GM13976 (cell line): Measurements from ENCODE around the gene BTG4.

Source experiments
- DNase-seq: peaks from one replicate; pipeline ENCODE4 v3.0.0; 2012; ENCODE audit warnings: low spot score
- CTCF ChIP-seq: IDR thresholded peaks from 2 replicates; pipeline ENCODE4 v1.5.1; 2012; ENCODE audit warnings: borderline replicate concordance, mild to moderate bottlenecking; ENCODE audit not compliant: insufficient read depth; ENCODE audit errors: extremely low read depth, missing control alignments, control extremely low read depth
- in situ Hi-C: fragments of 300-500 bp; cut with MboI; formaldehyde crosslinking; loops from one replicate; pipeline ENCODE4 v1.12.0; 2022; ENCODE audit warnings: low sequenced_read_pairs, mixed read lengths, inconsistent platforms; ENCODE audit not compliant: unreplicated experiment

The BTG4 gene

GRCh38 chr11:111521135-111521534 is 8.9 kb upstream of the BTG4 start:
- no peak for DNase-seq
- in situ Hi-C loops, result no loop called here
- TF ChIP-seq CTCF, result no peak

- no peak for TF ChIP-seq CTCF
- in situ Hi-C loops, result no loop called here
- DNase-seq, result no peak
Measured at GRCh38 chr11:111520560-111520959, 8.4 kb upstream of the BTG4 start.

DNA sequence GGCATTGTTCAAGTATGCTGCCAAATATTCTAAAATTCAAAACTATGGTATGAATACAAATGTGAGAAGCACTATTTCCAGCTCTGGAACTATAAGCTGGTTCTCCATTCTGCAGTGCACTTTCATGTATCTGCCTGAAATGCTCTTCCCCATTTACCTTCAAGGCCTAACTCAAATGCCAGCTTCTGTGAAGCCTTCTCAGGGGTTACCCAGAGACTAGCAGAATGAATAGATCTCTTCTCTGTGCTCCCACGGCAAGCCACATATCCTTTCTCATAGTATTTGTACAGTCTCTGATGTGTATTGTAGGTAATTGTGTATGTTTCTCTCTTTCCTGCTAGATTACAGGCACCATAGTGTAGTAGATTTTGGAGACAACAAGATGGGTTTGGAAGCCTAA is 6.5 kb upstream of the BTG4 start:
- no peak for DNase-seq
- no peak for TF ChIP-seq CTCF
- in situ Hi-C loops, result no loop called here

DNA sequence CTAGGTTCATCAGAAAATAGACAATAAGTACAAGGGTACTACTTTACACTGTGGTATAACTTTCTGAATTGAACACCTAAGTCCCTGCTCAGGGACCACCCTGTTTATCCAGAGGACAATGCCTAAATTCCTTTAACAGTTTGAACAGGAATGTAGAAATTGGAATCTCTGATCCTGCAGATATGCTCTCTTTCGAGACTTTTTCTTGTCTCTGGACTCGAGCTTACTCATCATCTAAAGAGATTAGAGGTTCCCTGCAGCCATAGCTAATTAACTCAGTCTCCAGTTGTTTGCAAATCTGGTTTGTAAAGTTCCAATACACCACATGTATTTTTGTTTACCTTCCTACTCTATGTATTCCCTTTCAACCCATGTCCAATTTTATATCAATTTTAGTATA is 3.4 kb upstream of the BTG4 start:
- TF ChIP-seq CTCF, result no peak
- in situ Hi-C loops, result no loop called here
- no peak for DNase-seq

DNA sequence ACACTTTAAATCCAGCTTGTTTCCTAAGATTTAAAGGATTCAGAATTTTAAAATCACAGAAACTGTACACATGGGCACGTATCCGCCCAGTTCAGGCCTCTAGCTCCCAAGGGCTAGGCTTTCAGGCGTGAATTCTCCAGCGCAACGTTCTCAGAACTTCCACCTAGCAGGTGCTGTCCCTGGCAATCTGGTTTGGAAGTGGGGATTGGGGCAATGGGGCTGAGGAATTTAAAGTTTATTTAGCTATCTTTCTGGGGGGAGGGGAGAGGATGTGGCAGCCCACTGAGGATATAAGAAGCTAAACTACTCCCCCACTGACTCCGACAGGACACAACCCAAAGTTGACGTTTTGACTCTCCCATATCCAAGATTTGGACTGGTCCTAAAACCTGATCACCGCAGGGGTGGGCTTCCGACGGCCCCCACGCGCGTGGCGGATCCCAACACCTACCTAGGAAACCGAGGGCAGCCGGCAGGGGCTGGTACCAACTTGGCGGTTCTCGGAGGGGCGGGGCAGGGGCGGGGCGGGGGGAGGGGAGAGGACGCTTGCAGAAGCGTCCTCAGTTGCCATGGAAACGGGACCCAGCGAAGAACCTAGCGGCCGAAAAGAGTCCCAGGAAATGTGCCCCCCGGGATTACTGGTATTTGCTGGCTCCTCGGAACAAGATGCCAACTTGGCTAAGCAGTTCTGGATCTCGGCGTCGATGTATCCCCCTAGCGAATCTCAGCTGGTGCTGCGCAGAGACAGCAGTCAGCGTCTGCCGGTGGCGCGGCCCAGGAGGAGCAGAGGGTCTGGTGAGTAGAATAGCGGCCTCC is 2.2 kb upstream of the BTG4 start, which contains the start of gene HOATZ:
HOATZ (plus strand) TSS at position 563 of the 816 bp plus-strand sequence; CDS start at position 570, 7 bp downstream.
- TF ChIP-seq CTCF, result no peak
- in situ Hi-C loops, result no loop called here
- DNase-seq, result no peak

GRCh38 chr11:111513240-111513605 is 1.0 kb upstream of the BTG4 start:
- no peak for TF ChIP-seq CTCF
- in situ Hi-C loops, result no loop called here
- no peak for DNase-seq

DNA sequence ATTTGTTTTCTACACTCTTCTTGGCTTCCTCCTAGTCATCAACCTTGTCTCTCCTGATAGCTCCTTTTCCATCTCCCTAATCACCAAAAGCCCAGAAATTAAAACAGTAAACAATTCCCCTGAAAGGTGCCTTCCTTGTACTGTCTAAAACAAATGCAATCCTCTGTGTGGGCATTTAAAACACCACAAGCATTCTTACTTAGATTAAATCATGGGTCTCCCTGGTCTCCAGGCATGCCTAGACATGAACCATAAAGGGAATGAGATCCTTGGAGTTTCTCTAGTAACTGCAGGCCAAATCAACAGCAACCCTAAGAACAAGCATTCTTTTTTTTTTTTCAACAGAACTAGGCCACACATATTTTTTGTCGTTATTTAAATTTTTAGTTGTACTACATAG is 1.9 kb downstream of the BTG4 start:
- DNase-seq, result no peak
- no peak for TF ChIP-seq CTCF
- in situ Hi-C loops, result no loop called here
